Nephron progenitor cell (in vitro differentiated cells): ENCODE measurements around the gene KRTAP5-4.
A peak's percentile ranks its signal among the peaks of the same experiment; 100 is the strongest.
"Not testable (repeated sequence)": the region's sequence is repeated elsewhere in the genome, so short reads cannot be mapped to it uniquely, and the experiment has no call there.

Source experiments
- DNase-seq: peaks from one replicate; pipeline ENCODE4 v3.0.0; 2021
- H3K27ac Mint-ChIP-seq: 2 replicates; pipeline ENCODE4 v1.8.0; 2021; ENCODE audit warnings: mild to moderate bottlenecking, moderate library complexity, mixed read lengths
- H3K27me3 Mint-ChIP-seq: 2 replicates; pipeline ENCODE4 v1.8.0; 2021; ENCODE audit warnings: mild to moderate bottlenecking, low read depth, mixed read lengths; ENCODE audit not compliant: poor library complexity
- H3K36me3 Mint-ChIP-seq: 2 replicates; pipeline ENCODE4 v1.8.0; 2021; ENCODE audit warnings: low read depth, mixed read lengths
- H3K4me1 Mint-ChIP-seq: 2 replicates; pipeline ENCODE4 v1.8.0; 2021; ENCODE audit warnings: mixed read lengths
- H3K4me3 Mint-ChIP-seq: 2 replicates; pipeline ENCODE4 v1.8.0; 2021; ENCODE audit warnings: mild to moderate bottlenecking, moderate library complexity, mixed read lengths
- H3K9me3 Mint-ChIP-seq: 2 replicates; pipeline ENCODE4 v1.8.0; 2021; ENCODE audit warnings: mild to moderate bottlenecking, moderate library complexity, mixed read lengths
- TF ChIP-seq, protein P1 (sequence below): fragments of 200-600 bp; sonication (generic); IDR thresholded peaks from 2 replicates; pipeline ENCODE4 v1.5.0; 2021; ENCODE audit warnings: antibody characterized with exemption

Gene KRTAP5-4

DNA sequence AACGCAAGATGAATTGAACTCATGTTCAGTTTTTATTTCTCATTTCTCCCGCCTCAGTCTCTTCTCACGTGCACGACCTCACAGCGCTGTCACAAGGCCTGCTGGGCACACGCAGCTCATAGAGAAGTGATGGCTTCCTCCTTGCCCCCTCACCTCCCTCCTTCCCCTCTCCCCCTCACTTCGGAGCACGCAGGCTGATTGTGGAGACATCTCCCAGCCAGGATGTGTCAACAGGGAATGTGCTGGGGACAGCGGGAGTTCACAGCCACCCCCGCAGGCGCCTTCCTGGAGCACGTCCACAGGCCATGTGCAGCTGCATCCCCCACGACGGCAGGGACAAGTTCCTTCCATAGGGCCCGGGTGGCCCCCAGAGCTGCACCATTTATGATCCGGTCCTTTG lies 46.0 kb upstream of the KRTAP5-4 start:
- no peaks in the 10 kb centered on the region for H3K36me3 Mint-ChIP-seq
- H3K9me3 Mint-ChIP-seq, result peaks cover 12% of the 10 kb centered on the region
- TF ChIP-seq, protein P1, sequence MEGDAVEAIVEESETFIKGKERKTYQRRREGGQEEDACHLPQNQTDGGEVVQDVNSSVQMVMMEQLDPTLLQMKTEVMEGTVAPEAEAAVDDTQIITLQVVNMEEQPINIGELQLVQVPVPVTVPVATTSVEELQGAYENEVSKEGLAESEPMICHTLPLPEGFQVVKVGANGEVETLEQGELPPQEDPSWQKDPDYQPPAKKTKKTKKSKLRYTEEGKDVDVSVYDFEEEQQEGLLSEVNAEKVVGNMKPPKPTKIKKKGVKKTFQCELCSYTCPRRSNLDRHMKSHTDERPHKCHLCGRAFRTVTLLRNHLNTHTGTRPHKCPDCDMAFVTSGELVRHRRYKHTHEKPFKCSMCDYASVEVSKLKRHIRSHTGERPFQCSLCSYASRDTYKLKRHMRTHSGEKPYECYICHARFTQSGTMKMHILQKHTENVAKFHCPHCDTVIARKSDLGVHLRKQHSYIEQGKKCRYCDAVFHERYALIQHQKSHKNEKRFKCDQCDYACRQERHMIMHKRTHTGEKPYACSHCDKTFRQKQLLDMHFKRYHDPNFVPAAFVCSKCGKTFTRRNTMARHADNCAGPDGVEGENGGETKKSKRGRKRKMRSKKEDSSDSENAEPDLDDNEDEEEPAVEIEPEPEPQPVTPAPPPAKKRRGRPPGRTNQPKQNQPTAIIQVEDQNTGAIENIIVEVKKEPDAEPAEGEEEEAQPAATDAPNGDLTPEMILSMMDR, result no peak
- no peak for DNase-seq
- H3K27me3 Mint-ChIP-seq, result peaks cover 8% of the 10 kb centered on the region
- H3K4me1 Mint-ChIP-seq, result peaks cover 28% of the 10 kb centered on the region
- no peak overlapping the region for H3K4me3 Mint-ChIP-seq
- H3K27ac Mint-ChIP-seq, result peak overlapping the region; percentile 12

- Mint-ChIP-seq H3K36me3 (no peaks in the 10 kb centered on the region), H3K4me3 (no peak overlapping the region), H3K27me3 (peaks cover 11% of the 10 kb centered on the region), H3K9me3 (peaks cover 7% of the 10 kb centered on the region), H3K27ac (no peak overlapping the region), H3K4me1 (peaks cover 28% of the 10 kb centered on the region)
- no peak for DNase-seq
- TF ChIP-seq, protein P1, result no peak
These were observed 45.3 kb upstream of the KRTAP5-4 start for GRCh38 chr11:1667121-1667850.

GRCh38 chr11:1665313-1665712 lies 43.4 kb upstream of the KRTAP5-4 start:
- TF ChIP-seq, protein P1, result no peak

DNA sequence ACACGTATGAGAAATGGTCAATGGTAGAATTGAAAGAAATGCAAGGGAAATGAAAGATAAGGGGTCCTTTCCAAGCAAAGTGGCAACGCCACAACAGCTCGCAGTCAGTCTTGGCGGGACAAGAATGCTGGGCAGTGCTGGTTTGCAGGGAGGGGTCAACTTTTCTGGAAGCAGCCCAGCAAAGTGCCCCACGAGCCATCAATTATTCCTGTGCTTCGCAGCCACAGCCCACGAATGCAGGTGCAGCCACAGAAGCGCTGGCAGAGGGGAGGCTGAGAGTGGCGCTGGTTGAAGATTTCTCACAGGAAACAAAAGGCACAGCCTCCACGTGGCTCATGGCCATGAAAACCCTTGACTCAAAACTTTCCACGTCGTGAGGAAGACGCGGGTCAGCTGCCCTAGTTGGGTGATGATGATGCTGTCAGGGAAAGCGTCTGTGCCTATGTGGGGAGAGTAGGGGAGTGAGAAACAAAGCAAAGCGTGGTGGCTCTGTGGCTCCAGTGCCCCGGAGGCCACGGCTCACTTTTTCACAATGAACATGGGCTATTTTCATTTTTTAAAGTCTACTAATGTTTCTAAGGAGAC lies 40.9 kb upstream of the KRTAP5-4 start:
- H3K4me3 Mint-ChIP-seq, H3K36me3 Mint-ChIP-seq, H3K9me3 Mint-ChIP-seq, H3K27ac Mint-ChIP-seq, DNase-seq: not testable (repeated sequence)
- Mint-ChIP-seq H3K4me1 (peaks cover 19% of the 10 kb centered on the region), H3K27me3 (peaks cover 17% of the 10 kb centered on the region)

More at GRCh38 chr11:1665313-1665712, 43.4 kb upstream of the KRTAP5-4 start:
- Mint-ChIP-seq H3K9me3 (no peaks in the 10 kb centered on the region), H3K4me1 (peaks cover 30% of the 10 kb centered on the region), H3K27me3 (peaks cover 16% of the 10 kb centered on the region), H3K4me3 (no peak overlapping the region), H3K27ac (peak overlapping the region; percentile 74), H3K36me3 (no peaks in the 10 kb centered on the region)
- no peak for DNase-seq

DNA sequence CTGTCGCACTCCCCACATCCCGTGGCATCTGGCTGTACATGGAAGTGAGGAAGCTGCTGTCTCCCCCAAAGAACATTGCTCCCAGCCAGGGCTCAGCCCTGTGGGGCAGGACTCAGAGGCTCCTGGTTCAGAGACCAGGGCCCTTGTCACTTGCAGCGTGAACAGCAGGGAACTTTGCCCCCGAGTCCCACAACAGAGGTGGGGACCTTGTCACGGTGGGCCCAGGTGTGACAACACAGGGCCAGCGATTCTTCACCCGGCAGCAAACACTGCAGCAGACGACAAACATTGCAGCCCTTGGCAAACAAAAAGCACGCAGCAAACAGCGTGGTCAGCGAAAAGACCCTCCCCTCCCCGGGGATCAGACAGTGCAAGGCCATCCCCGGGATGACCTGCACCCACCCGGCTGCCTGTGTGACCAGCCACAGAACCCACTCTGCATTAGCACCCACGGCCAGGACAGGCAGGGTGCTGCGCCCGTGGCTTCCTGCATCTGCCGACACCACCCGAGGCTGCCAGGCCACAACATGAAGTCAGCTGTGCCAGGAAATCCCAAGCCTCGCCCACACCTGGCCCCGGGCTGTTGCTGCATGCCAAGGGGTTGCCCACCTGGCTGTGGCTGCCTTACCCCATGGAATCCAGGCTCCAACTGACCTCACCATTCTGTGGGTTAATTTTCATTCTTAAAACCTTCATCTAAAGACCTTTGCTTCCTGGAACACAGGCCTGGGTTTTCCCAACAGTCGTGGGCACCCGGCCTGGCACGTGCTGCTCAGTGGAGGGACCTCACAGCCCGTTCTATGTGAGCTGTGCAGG lies 39.7 kb upstream of the KRTAP5-4 start:
- not testable (repeated sequence) for H3K4me3 Mint-ChIP-seq, DNase-seq, H3K27ac Mint-ChIP-seq, H3K9me3 Mint-ChIP-seq, H3K36me3 Mint-ChIP-seq
- peaks cover 13% of the 10 kb centered on the region for H3K4me1 Mint-ChIP-seq
- peaks cover 22% of the 10 kb centered on the region for H3K27me3 Mint-ChIP-seq

GRCh38 chr11:1660111-1660867 lies 38.4 kb upstream of the KRTAP5-4 start:
- H3K4me3 Mint-ChIP-seq, result no peak overlapping the region
- H3K36me3 Mint-ChIP-seq, result no peaks in the 10 kb centered on the region
- peaks cover 17% of the 10 kb centered on the region for H3K4me1 Mint-ChIP-seq
- no peaks in the 10 kb centered on the region for H3K9me3 Mint-ChIP-seq
- no peak overlapping the region for H3K27ac Mint-ChIP-seq
- no peak for DNase-seq
- H3K27me3 Mint-ChIP-seq, result peaks cover 22% of the 10 kb centered on the region
- TF ChIP-seq, protein P1, result no peak
